ENCODE measurements around the gene KRTCAP2. TPM values are rescaled to one million over a fixed set of nuclear protein-coding genes. Genes with fewer than 3 reads are reported as not detected.
"Not testable (repeated sequence)": the region's sequence is repeated elsewhere in the genome, so short reads cannot be mapped to it uniquely, and the experiment has no call there.

Gene KRTCAP2
- total and polyA plus RNA-seq, 10 of the 15 experiments (the other 5 are each of a cell fraction or from before 2014, with no cell fraction given) = 61.3 to 238 (median 141) TPM

DNA sequence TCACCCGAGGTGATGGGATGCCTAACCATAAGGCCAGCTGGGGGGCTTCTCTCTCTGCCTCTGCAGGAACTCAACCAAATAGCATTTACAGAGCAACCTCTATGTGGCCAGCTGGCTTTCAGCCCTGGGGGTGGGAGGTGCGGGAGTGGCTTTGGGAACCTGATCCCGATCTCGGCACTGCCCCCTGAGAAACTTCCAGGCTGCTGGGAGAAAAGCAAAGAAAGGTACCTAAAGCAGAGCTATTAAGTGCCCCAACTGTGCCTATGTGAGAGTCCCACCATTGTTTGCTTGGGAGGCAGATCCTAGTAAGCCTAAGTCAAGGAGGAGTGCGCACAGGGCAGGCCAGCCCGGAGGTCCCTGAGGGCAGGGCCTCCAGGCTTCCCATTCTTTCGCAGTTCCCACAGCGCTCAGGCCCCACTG is 7.0 kb downstream of the KRTCAP2 start (continued):
- TF ChIP-seq ZBTB40 (IDR thresholded peaks at IDR 0.05; ENCODE audit: borderline replicate concordance) = no peak

DNA sequence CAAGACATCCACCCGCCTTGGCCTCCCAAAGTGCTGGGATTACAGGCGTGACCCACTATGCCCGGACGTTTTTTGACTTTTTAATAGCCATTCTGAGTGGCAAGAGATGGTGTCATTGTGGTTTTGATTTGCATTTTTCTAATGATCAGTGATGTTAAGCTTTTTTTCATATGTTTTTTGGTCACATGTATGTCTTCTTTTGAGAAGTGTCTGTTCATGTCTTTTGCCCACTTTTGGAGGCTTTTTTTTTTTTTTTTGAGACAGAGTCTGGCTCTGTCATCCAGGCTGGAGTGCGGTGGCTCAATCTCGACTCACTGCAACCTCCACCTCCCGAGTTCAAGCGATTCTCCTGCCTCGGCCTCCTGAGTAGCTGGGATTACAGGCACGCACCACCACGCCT is 8.5 kb downstream of the KRTCAP2 start:
- not testable (repeated sequence) for FAIRE-seq; DNase-seq (ENCODE audit: low read depth, low spot score)
- WGBS (ENCODE audit: insufficient coverage, insufficient replicate concordance, low lambda C conversion rate, missing lambda C conversion rate) = 58% methylated on average over 11 of the region's 11 CpGs

DNA sequence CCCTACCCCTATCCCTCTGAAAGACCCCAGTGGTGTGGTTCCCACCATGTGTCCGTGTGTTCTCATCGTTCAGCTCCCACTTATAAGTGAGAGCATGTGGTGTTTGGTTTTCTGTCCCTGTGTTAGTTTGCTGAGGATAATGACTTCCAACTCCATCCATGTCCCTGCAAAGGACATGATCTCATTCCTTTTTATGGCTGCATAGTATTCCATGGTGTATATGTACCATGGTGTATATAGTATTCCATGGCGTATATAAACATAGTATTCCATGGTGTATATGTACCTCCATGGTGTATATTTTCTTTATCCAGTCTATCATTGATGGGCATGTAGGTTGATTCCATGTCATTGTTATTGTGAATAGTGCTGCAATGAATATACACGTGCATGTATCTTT is 9.3 kb downstream of the KRTCAP2 start:
- not testable (repeated sequence) for BruUV-seq (replicated peaks); ATAC-seq

More for the DNA sequence above, 8.5 kb downstream of the KRTCAP2 start:
- H3K4me1 ChIP-seq (ENCODE audit: control insufficient read depth, insufficient read depth, low read length); H3K27ac ChIP-seq (ENCODE audit: control insufficient read depth, insufficient read depth); H3K79me2 ChIP-seq (ENCODE audit: control insufficient read depth, insufficient read depth, low read length); H3K27me3 ChIP-seq (replicated peaks in 1 of 2; ENCODE audit: control insufficient read depth in 2 of 2, insufficient read depth in 2 of 2, low read length in 1 of 2); H2AFZ ChIP-seq (ENCODE audit: control insufficient read depth, low read depth, low read length); H4K20me1 ChIP-seq (ENCODE audit: control insufficient read depth, insufficient read depth); H3K4me2 ChIP-seq (ENCODE audit: control insufficient read depth, insufficient read depth); H3K4me3 ChIP-seq; ATAC-seq; H3K36me3 ChIP-seq (ENCODE audit: control insufficient read depth in 2 of 2, insufficient read depth in 2 of 2, low read length in 1 of 2); H3K9ac ChIP-seq (ENCODE audit: control insufficient read depth, insufficient read depth, low read length); intact Hi-C loops (cut with micrococcal nuclease; ENCODE audit: unreplicated experiment); BruUV-seq (replicated peaks); H3K9me3 ChIP-seq (replicated peaks; ENCODE audit: control insufficient read depth, insufficient read depth, low read length); RAD21 ChIA-PET (ENCODE audit: unreplicated experiment): not testable (repeated sequence)
- ChIA-PET POLR2A (interaction anchor here (0.6 to 0.7 kb wide), 3 partner anchors 15 to 918 kb away, joined by 3 to 5 read pairs (median 4); no protein-coding TSS in a partner anchor), SMC1A (ENCODE audit: uncharacterized antibody, unreplicated experiment) (interaction anchor here (2.0 kb wide), 1 partner anchor 73 kb away, joined by 7 read pairs; no protein-coding TSS in a partner anchor), CTCF (interaction anchor here (1.4 to 12.1 kb wide), 3 partner anchors 8 to 74 kb away, joined by 6 to 284 read pairs (median 89); partner anchors contain the start of gene KRTCAP2)
- in situ Hi-C loops (cut with MboI) = loop anchor here (5.0 kb wide), 1 partner anchor 72 kb away; no protein-coding TSS in a partner anchor

DNA sequence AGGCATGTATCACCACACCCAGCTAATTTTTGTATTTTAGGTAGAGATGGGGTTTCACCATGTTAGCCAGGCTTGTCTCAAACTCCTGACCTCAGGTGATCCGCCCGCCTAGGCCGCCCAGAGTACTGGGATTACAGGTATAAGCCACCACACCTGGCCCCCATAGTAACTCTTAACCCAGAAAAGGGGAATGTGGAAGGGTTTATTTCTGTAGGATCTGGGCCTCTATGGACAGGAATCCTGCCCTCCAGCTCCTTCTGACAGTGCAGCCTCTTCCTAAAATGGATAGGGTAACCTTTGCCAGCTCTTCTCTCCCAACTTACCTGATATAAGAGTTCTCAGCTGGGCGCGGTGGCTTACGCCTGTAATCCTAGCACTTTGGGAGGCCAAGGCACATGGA is 10.5 kb downstream of the KRTCAP2 start:
- H3K27me3 ChIP-seq (replicated peaks in 1 of 2; ENCODE audit: control insufficient read depth in 2 of 2, insufficient read depth in 2 of 2, low read length in 1 of 2); intact Hi-C loops (cut with micrococcal nuclease; ENCODE audit: unreplicated experiment); SMC1A ChIA-PET (ENCODE audit: uncharacterized antibody, unreplicated experiment); H3K4me2 ChIP-seq (ENCODE audit: control insufficient read depth, insufficient read depth); ATAC-seq; H3K36me3 ChIP-seq (ENCODE audit: control insufficient read depth in 2 of 2, insufficient read depth in 2 of 2, low read length in 1 of 2); RAD21 ChIA-PET (ENCODE audit: unreplicated experiment); BruUV-seq (replicated peaks); H4K20me1 ChIP-seq (ENCODE audit: control insufficient read depth, insufficient read depth); H2AFZ ChIP-seq (ENCODE audit: control insufficient read depth, low read depth, low read length); in situ Hi-C loops (cut with MboI); H3K4me3 ChIP-seq; H3K27ac ChIP-seq (ENCODE audit: control insufficient read depth, insufficient read depth); DNase-seq (ENCODE audit: low read depth, low spot score); FAIRE-seq; H3K4me1 ChIP-seq (ENCODE audit: control insufficient read depth, insufficient read depth, low read length); H3K79me2 ChIP-seq (ENCODE audit: control insufficient read depth, insufficient read depth, low read length); H3K9me3 ChIP-seq (replicated peaks; ENCODE audit: control insufficient read depth, insufficient read depth, low read length); H3K9ac ChIP-seq (ENCODE audit: control insufficient read depth, insufficient read depth, low read length): not testable (repeated sequence)
- 84% methylated on average over 6 of the region's 6 CpGs for WGBS (ENCODE audit: insufficient coverage, insufficient replicate concordance, low lambda C conversion rate, missing lambda C conversion rate)
- ChIA-PET CTCF (interaction anchor here (0.9 to 1.1 kb wide), 3 partner anchors 10 to 71 kb away, joined by 3 to 6 read pairs (median 5); partner anchors contain the start of gene KRTCAP2), POLR2A (interaction anchor here (0.7 kb wide), 2 partner anchors 11 to 1428 kb away, joined by 5 to 8 read pairs; no protein-coding TSS in a partner anchor)

More for the DNA sequence above, 9.3 kb downstream of the KRTCAP2 start:
- FAIRE-seq; RAD21 ChIA-PET (ENCODE audit: unreplicated experiment); H3K9ac ChIP-seq (ENCODE audit: control insufficient read depth, insufficient read depth, low read length); DNase-seq (ENCODE audit: low read depth, low spot score); H3K79me2 ChIP-seq (ENCODE audit: control insufficient read depth, insufficient read depth, low read length); H3K4me3 ChIP-seq; H4K20me1 ChIP-seq (ENCODE audit: control insufficient read depth, insufficient read depth); in situ Hi-C loops (cut with MboI); H3K27me3 ChIP-seq (replicated peaks in 1 of 2; ENCODE audit: control insufficient read depth in 2 of 2, insufficient read depth in 2 of 2, low read length in 1 of 2); H3K9me3 ChIP-seq (replicated peaks; ENCODE audit: control insufficient read depth, insufficient read depth, low read length); H2AFZ ChIP-seq (ENCODE audit: control insufficient read depth, low read depth, low read length); H3K36me3 ChIP-seq (ENCODE audit: control insufficient read depth in 2 of 2, insufficient read depth in 2 of 2, low read length in 1 of 2); H3K4me2 ChIP-seq (ENCODE audit: control insufficient read depth, insufficient read depth); intact Hi-C loops (cut with micrococcal nuclease; ENCODE audit: unreplicated experiment); H3K27ac ChIP-seq (ENCODE audit: control insufficient read depth, insufficient read depth); H3K4me1 ChIP-seq (ENCODE audit: control insufficient read depth, insufficient read depth, low read length): not testable (repeated sequence)
- ChIA-PET CTCF (interaction anchor here (1.4 to 12.1 kb wide), 3 partner anchors 9 to 73 kb away, joined by 6 to 284 read pairs (median 89); partner anchors contain the start of gene KRTCAP2), POLR2A (interaction anchor here (0.6 kb wide), 1 partner anchor 473 kb away, joined by 3 read pairs; no protein-coding TSS in a partner anchor), SMC1A (ENCODE audit: uncharacterized antibody, unreplicated experiment) (interaction anchor here (0.7 kb wide), 1 partner anchor 435 kb away, joined by 3 read pairs; no protein-coding TSS in a partner anchor)
- WGBS (ENCODE audit: insufficient coverage, insufficient replicate concordance, low lambda C conversion rate, missing lambda C conversion rate) = 84% methylated on average over 4 of the region's 4 CpGs

All from GM12878 (cell line).